Activated CD8-positive, alpha-beta memory T cell treated with anti-CD3 and anti-CD28 coated beads, Interleukin-2, amount 10 ng/mL, durations not matched to agents 7 days and 5 days (primary cell): ENCODE measurements around the gene GMPS. TPM values are rescaled to one million over a fixed set of nuclear protein-coding genes. Genes with fewer than 3 reads are reported as not detected.

ENCODE experiments used
- total RNA-seq, 2 experiments: library from RNA; stranded (reverse); gene quantifications; one replicate each; pipeline ENCODE4 v1.2.3, GENCODE V29; 2021

The GMPS gene
- total RNA-seq, 2 experiments from 2014 or later, result 96.9 to 104 TPM

Other genes starting within 250 kb of the GMPS start
- gene PLCH1, start 125.6 kb upstream of the GMPS start, total RNA-seq, result under 1 TPM; 0.26 to 0.58 TPM
- gene C3orf33, start 64.4 kb upstream of the GMPS start, total RNA-seq, result 1 to 10 TPM; 1.1 to 1.3 TPM
- 10 to 100 TPM; 24.1 to 24.4 TPM for gene SLC33A1, start 16.2 kb upstream of the GMPS start, total RNA-seq
- gene KCNAB1, start 249.9 kb downstream of the GMPS start, total RNA-seq, result under 1 TPM in 1 of 2 experiments, not detected in 1; 0.19 TPM